Uterus (tissue), 4 donors: ENCODE results near the gene ASB10. TPM values are rescaled to one million over a fixed set of nuclear protein-coding genes. Genes with fewer than 3 reads are reported as not detected.

ENCODE experiments used
- DNase-seq, 2 donors: peaks; one replicate each; pipeline ENCODE4 v3.0.0-alpha.2; 2019 to 2020
- H3K27ac ChIP-seq, 2 donors: fragments of 200-600 bp; sonication (generic); 1 replicate in 1 of 2; 2 replicates in 1 of 2; pipeline ENCODE4 v1.5.1; 2016 to 2018
- H3K27me3 ChIP-seq, 2 donors: fragments of 200-600 bp; sonication (generic); one replicate each; pipeline ENCODE4 v1.5.1; 2018 to 2019; ENCODE audit warnings: control low read depth in 1 of 2
- H3K36me3 ChIP-seq, 2 donors: fragments of 200-600 bp; sonication (generic); one replicate each; pipeline ENCODE4 v1.5.1; 2019; ENCODE audit warnings: control low read depth in 1 of 2
- H3K4me1 ChIP-seq, 2 donors: fragments of 200-600 bp; sonication (generic); one replicate each; pipeline ENCODE4 v1.5.1; 2018 to 2019; ENCODE audit warnings: control low read depth in 1 of 2
- H3K4me3 ChIP-seq, 2 donors: fragments of 200-600 bp; sonication (generic); 1 replicate in 1 of 2; 2 replicates in 1 of 2; pipeline ENCODE4 v1.5.1; 2018 to 2019; ENCODE audit warnings: mild to moderate bottlenecking in 1 of 2
- H3K9me3 ChIP-seq, 2 donors: fragments of 200-600 bp; sonication (generic); one replicate each; pipeline ENCODE4 v1.5.1; 2019; ENCODE audit warnings: control low read depth in 1 of 2
- CTCF ChIP-seq, 4 experiments: fragments of 200-600 bp in 2 of 4; fragments of 450-650 bp in 2 of 4; sonication (generic) in 2 of 4; IDR thresholded peaks; one replicate each; pipeline ENCODE4 v1.5.1; 2016 to 2019; ENCODE audit warnings: antibody characterized with exemption in 4 of 4, mild to moderate bottlenecking in 2 of 4, moderate library complexity in 1 of 4
- POLR2A ChIP-seq, 2 donors: fragments of 450-650 bp; IDR thresholded peaks; one replicate each; pipeline ENCODE4 v1.6.1; 2016; ENCODE audit warnings: antibody characterized with exemption in 2 of 2, mild to moderate bottlenecking in 1 of 2, moderate library complexity in 1 of 2
- intact Hi-C: fragments of 100-400 bp; cut with DNase I; formaldehyde crosslinking; loops from one replicate; pipeline ENCODE4 v1.15.1; 2023; ENCODE audit warnings: low total_unique reads
- total RNA-seq, 4 donors: library from RNA; depleted of rRNA in 3 of 4; stranded (reverse); fragments of >200 nt in 3 of 4; gene quantifications; one replicate each; pipeline versions ENCODE4 v1.1.0 to v1.2.4, GENCODE V29; 2014 to 2023
- donor health status: DM: yes; HTN: yes; CAD: no.

The ASB10 gene
- total RNA-seq, 4 donors from 2014 or later = not detected

GRCh38 chr7:151167197-151167961, 19.7 kb downstream of the ASB10 start, which contains the start of gene GBX1:
TSS of gene GBX1 (minus strand) at chr7:151167694. CDS start at chr7:151167548, 146 bp downstream.
- Histone ChIP-seq H3K4me1 (peaks cover 0 to 15% of the 10 kb centered on the region in 2 donors), H3K27me3 (peaks cover 7 to 24% of the 10 kb centered on the region in 2 donors), H3K4me3 (peak within 1 kb of the TSS in 1 of 2 donors; percentile 34), H3K36me3 (no peaks in the 10 kb centered on the region), H3K9me3 (no peaks in the 10 kb centered on the region), H3K27ac (no peak within 1 kb of the TSS)
- intact Hi-C loops = no loop called here
- no peak for DNase-seq
- TF ChIP-seq CTCF (IDR thresholded peaks at IDR 0.05) (peak in 2 of 4 experiments; percentile 17 to 18), POLR2A (IDR thresholded peaks at IDR 0.05) (no peak)

DNA sequence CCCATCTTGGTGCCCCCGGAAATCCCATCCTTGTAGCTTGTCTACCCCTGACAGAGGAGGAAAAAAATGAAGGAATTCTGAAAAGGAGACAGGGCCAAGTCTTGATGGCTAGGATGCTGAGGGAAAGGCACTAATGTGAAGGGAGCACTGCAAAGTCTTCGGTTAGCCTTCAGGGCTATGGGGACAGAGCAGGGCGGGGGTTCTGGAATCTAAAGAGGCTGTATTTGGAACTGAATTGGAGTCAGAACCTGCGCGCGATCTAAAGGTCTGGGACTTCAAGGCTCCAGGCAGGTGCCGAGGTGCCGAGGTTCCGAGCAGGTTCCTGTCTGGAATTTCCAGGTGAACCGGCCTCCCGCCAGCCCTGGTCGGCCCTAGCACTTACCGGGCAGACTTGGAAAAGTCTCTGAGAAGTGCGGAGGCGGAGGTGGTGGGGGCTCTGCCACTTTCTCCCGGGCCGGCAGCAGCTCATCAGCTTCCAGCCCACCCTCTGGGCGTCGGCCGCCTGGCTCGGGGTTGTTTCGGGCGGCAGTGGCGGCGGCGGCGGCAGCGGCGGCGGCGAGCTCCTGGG, 20.3 kb downstream of the ASB10 start:
- peak overlapping the region in 1 of 2 donors; percentile 34 for H3K4me3 ChIP-seq
- TF ChIP-seq CTCF (IDR thresholded peaks at IDR 0.05) = no peak
- no peak for TF ChIP-seq POLR2A (IDR thresholded peaks at IDR 0.05)
- H3K4me1 ChIP-seq = peaks cover 0 to 15% of the 10 kb centered on the region in 2 donors
- peaks cover 7 to 24% of the 10 kb centered on the region in 2 donors for H3K27me3 ChIP-seq
- no peaks in the 10 kb centered on the region for H3K9me3 ChIP-seq
- no peak for DNase-seq
- H3K36me3 ChIP-seq = no peaks in the 10 kb centered on the region
- intact Hi-C loops = no loop called here
- H3K27ac ChIP-seq = no peak overlapping the region

DNA sequence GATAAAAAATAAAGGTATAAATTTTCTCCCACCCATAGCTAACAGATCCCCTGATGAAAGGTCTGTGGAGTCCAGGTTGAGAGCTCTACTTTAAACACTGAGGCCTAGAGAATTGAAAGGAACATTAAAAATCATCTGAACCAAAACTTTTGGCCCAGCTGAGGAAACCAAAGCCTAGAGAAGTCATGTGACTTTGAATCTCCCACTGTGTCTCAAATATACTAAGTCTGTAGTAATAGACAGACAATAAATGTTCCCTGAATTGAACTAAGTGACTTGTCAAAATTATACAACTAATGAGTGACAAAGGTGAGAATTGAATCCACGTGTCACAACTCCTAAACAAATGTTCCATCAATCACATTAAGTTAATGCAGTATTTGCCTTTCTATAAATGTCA, 25.3 kb downstream of the ASB10 start:
- intact Hi-C loops = no loop called here
- TF ChIP-seq POLR2A (IDR thresholded peaks at IDR 0.05) = no peak
- no peak for TF ChIP-seq CTCF (IDR thresholded peaks at IDR 0.05)
- H3K4me3 ChIP-seq = no peak overlapping the region
- H3K27ac ChIP-seq = no peak overlapping the region
- no peaks in the 10 kb centered on the region for H3K36me3 ChIP-seq
- H3K27me3 ChIP-seq = peaks cover 0 to 23% of the 10 kb centered on the region in 2 donors
- peaks cover 0 to under 1% of the 10 kb centered on the region in 2 donors for H3K4me1 ChIP-seq
- DNase-seq = no peak
- no peaks in the 10 kb centered on the region for H3K9me3 ChIP-seq

DNA sequence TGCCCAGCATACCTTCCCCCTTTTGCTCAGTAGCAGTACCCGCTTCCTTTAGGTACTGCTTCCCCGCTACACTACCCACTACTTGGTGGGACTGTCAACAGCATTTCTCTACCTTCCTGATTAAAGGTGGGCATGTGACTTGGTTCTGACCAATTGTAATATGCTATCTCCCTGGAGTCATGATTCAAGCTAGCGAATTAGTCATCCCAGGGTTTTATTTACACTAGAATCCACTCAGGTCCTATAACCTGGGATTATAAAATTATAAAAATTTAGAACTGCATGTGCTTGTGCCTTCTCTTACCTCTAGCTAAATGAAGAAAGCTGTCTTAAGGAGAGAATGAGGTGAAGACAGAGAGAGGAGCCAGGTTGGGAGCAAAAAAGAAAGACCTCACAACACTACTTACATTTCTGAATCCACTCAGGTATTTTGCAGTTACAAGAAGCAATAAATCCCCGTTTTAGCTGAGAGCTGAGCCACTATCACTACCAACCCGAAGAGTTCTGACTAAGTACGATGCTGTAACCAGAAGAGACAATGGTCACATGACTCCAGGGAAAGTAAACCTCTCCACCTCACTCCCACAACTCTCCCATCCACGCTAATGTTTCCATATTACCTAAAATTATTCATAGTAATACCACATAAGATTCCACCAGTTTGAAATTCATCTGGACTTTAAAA, 29.3 kb downstream of the ASB10 start:
- Histone ChIP-seq H3K4me1 (no peaks in the 10 kb centered on the region), H3K27me3 (peaks cover 0 to 4% of the 10 kb centered on the region in 2 donors), H3K4me3 (no peak overlapping the region), H3K9me3 (no peaks in the 10 kb centered on the region), H3K36me3 (no peaks in the 10 kb centered on the region), H3K27ac (no peak overlapping the region)
- TF ChIP-seq POLR2A (IDR thresholded peaks at IDR 0.05) (no peak), CTCF (IDR thresholded peaks at IDR 0.05) (no peak)
- no peak for DNase-seq
- intact Hi-C loops = no loop called here
